ENCODE data around the gene EIF4E.
"Not testable (repeated sequence)": the region's sequence is repeated elsewhere in the genome, so short reads cannot be mapped to it uniquely, and the experiment has no call there.

Gene EIF4E

DNA sequence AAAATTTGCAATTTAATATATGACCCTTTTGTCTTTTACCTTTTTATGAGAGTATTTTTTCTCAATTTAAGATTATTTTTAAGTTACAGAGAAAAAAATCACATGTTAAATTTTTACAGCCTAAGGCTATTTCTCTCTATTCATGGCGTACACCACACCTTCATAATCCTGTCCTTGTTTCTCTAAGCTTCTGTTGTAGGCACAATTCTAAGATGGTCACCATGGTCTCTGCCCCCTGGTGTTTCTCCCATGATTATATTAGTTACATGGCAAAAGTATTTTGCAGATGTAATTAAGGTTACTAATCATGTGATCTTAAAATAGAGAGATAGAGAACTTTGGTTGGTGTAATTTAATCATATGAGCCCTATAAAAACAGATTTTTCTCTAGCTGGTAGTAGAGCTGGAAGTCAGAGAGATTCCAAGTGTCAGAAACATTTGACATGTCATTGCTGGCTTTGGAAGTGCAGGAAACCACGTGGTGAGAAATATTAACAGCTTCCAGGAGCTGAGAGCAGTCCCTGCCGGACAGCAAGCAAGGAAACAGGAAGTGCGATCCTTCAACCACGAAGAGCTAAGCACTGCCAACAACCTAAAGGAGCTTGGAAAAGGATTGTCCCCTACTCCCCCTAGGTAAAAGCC is 89.8 kb downstream of the EIF4E start:
- peak; percentile 53 for DNase-seq
- in situ Hi-C loops (cut with HindIII; ENCODE audit: low pct_ligation_motif_present, low pct_unique_long_range_greater_than_20kb, low sequenced_read_pairs) = no loop called here

- DNase-seq = no peak
- in situ Hi-C loops (cut with HindIII; ENCODE audit: low pct_ligation_motif_present, low pct_unique_long_range_greater_than_20kb, low sequenced_read_pairs) = no loop called here
Observed at GRCh38 chr4:98838531-98838930, 90.4 kb downstream of the EIF4E start.

DNA sequence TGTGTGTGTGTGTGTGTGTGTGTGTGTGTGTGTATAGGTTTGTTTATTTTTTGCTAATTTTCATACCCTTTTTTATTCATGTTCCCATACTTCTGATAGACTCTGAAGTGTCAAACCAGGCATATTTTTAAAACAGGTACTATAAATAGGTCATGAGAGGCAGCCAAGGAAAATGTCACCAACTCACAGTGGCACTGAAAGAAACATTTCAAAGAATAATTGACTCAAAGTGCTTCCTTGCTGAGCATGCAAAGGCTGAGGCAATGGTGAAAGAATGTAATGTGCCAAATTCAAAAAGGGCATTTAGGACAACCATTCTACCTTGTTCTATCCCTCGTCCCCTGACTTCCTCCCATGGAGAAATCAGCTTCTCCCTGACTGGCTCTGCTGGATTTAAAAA is 95.5 kb downstream of the EIF4E start:
- in situ Hi-C loops (cut with HindIII; ENCODE audit: low pct_ligation_motif_present, low pct_unique_long_range_greater_than_20kb, low sequenced_read_pairs) = no loop called here

GRCh38 chr4:98831036-98831435 is 97.9 kb downstream of the EIF4E start:
- DNase-seq; in situ Hi-C loops (cut with HindIII; ENCODE audit: low pct_ligation_motif_present, low pct_unique_long_range_greater_than_20kb, low sequenced_read_pairs): not testable (repeated sequence)

More for the DNA sequence above, 95.5 kb downstream of the EIF4E start:
- DNase-seq = no peak

All from ACHN (cell line).